ENCODE data around the gene TMEM151B.
A peak's percentile ranks its signal among the peaks of the same experiment; 100 is the strongest.
"Not testable (repeated sequence)": the region's sequence is repeated elsewhere in the genome, so short reads cannot be mapped to it uniquely, and the experiment has no call there.

TMEM151B gene

DNA sequence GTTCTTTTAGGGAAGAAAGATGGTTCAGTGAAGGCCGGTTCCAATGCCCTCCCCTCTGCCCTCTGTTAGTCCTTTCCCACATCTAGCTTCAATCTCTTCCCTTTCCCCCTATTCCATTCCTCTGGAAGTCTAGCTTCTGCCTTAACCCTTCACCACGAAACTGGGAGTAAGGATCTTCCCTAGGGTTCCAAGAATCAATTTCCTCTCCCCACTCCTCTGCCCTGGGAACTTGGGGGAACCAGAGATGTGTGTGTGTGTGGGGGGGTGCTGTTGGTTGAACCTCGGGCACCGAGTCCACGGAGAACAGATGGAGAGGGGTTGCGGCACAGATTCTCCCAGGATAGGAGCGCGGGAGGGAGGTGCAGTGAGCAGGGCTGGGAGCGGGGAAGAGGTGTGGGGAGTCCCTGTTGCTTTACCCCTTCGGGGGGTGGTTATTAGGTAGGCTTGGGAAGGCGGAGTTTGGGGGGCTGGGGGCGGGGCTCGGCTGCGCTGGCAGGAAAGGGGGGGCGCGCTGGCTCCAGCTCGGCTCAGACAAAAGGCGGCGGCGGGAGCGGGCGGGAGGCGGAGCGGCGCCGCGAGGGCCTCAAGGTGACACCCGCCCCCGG lies at the start of gene TMEM151B:
Gene TMEM151B (plus strand): TSS at position 530 of the 605 bp plus-strand sequence. CDS start 293 bp downstream, outside the sequence.
- no peak for DNase-seq (ENCODE audit: low spot score)

DNA sequence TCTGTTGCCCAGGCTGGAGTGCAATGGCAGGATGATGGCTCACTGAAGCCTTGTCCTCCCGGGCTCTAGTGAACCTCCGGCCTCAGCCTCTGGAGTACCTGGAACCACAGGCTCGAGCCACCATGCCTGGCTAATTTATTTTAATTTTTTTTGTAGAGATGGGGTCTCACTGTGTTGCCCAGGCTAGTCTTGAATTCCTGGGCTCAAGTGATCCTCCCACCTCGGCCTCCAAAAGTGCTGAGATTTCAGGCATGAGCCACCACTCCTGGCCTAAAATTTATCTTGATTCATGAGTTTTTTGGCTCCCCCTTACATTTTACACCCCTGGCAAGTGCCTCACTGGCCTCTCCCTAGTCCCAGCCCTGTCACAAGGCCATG lies 49.3 kb upstream of the TMEM151B start:
- no peak for DNase-seq (ENCODE audit: low spot score)

DNA sequence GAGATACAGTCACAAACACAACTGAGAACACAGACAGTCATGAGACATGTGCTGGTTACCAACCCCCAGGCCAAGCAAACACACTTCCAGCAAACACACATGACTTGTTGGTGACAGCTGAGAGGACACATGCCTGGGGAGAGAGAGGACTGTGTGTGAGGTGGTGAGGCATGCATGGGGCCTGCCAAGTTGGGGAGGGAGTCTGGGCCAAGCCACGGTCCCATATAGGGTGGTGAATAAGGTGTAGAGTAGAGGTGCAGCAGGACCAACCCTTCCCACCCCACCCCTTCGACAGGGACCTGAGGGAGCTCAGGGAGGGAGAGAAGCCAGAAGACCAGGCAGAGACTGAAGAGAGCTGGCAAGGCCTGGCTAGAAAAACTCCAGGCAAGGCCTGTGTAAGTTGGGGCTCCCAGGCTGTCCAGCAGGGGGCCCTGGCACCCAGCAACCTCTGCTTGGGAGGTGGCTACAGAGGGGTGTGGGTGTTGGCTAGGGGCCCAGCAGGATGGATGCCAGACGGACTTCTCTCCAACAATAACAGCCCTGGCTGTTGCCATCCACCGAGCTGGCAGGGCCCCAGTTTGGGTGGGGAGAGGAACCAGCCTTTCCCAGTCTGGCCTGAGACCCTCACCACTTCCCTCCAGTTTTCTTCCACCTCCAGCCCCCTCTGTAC lies 48.8 kb upstream of the TMEM151B start:
- DNase-seq (ENCODE audit: low spot score) = peak; percentile 77

DNA sequence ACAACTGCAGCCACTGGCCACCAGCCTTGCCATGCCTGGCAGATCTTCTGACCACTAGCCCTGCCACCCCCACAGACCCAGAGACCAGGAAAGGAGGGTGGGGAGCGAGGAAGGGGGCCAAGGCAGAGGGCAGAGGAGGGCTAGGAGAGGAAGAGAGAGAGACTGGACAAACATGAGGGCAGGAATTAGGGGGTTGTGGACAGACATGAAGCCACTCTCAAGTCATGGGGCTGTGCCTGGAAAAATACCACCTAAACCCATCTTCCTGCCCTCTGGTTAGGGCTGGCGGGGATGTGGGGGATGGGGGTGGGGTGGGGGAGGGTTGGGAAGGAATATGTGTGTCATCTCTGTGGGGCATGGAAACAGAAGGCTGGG lies 48.3 kb upstream of the TMEM151B start:
- no peak for DNase-seq (ENCODE audit: low spot score)

DNA sequence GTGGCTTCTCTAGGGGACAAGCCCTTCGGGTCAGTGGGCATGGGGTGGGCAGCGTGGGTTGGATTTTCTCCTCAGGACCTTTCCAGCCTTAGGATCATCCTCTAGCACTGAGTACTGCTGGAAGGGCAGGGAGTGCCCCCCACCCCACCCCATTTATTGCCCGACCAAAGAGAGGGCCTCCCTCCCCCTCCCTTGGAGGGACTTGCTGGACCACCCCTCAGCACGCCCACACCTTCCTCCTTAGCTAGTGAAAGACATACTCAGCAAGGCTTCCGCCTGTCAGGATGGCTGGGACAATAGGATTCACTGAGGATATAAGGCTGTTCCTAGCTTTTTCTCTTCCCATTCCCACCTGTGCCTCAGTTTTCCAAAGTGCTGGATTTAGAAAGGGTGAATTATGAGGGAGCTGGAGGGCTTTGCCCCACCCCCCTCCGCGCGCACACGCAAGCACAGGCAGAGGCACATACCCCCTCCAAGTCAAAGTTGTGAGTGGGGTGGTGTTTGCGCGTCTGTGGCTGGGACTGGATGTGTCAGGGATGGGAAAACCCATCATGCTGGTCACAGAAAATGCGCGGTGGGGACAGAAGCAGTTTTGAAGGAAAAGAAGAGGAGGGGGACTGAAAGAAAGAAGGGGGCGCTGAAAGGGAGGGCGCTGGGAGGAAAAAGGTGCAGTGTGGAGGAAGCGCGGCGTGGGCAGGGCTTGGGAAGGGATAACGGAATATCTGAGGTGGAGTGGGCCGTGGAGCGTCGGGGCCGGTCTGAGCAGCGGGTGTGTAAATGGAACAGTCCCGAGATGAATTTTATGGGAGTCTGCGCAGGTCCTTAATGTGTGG lies 47.5 kb upstream of the TMEM151B start:
- no peak for DNase-seq (ENCODE audit: low spot score)

DNA sequence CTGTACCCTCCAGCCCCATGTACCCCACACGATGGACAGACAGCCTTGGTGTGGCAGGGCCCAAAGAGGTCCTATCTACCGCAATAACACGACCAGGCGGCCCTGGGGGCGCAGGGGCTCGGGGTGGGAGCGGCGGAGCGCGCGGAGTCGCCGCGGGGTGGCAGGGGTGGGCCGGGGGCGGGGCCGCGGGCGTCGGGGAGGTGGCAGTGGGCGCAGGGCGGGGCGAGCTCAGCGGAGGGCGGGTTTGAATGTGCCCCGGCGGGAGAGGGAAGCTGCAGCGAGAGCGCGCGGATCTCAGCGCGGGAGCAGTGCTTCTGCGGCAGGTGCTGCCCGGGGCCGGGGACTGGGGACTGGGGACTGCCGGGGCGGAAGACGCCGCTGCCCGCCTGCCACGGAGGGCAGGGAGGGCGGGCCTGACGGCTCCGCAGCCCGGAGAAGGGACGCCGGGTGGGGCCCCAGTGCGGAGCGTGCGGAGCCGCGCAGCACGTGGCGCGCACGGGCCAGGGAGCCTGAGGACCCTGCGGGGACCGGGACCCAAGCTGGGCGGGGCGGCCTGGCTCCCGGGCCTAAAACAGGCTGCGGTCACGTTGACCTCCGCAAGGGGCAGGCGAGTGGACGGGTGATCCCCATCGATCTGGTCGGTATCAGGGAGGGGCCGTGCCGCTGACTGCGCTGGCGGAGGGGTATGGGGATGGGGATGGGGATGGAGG lies 46.8 kb upstream of the TMEM151B start, which contains the start of gene SLC29A1:
Gene SLC29A1 (plus strand): TSS at position 277 of the 710 bp plus-strand sequence. CDS start 3,719 bp downstream, outside the sequence.
- peak; percentile 78 for DNase-seq (ENCODE audit: low spot score)

DNA sequence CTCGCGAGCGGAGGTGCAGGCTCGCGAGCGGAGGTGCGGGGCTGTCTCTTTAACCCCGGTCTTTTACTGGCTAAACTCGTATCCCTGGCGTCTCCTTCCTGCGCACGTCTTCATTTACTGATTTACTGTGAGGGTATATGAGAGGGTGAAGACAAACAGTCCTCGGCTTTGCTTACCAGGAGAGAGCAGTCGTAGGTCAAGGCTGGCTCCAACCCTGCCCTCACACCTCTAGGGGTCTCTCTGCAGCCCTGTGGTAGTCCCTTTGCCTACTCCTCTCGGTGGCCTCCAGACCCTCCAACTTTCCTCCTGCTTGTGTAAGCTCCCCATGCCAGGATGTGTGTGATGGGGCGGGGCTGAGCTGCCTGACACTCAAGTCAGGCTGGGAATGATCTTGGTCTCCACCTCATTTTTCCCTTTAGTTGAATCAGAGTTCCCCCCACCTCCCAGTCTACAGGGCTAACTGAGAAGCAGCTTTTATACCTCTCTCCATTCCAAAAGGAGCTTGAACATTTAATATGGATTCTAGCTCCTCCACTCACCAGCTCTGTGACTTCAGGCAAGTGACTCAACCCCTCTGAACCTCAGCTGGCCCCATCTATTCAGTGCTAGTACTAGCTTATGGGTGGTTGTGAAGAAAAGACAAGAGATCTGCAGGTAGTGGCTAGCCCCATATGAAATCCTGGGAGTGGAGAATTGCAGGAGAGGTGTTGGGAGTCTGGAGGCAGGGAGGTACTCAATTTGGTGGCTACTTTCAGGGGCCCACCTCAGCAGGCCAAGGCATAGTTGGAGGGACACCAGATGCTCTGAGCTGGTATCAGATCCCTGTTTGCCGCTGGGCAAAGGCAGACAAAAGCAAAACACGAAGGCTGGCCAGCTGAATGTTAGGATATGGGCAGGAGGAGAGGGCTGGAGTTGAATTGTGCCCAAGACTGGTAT lies 46.0 kb upstream of the TMEM151B start:
- no peak for DNase-seq (ENCODE audit: low spot score)

DNA sequence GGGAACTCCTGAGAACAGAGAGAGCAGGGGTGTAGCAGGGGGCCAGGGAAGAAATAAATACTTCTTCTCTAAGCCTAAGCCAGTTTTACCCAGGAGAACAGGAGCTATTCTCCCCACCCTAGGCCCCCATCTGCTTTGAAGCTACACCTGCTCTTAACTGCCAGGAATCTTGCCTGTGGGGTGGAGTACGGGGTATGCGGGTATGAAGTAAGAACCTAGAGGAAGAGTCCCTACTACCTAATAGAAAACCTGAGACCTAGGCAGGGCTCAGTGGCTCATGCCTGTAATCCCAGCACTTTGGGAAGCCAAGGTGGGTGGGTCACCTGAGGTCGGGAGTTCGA lies 45.3 kb upstream of the TMEM151B start:
- no peak for DNase-seq (ENCODE audit: low spot score)

DNA sequence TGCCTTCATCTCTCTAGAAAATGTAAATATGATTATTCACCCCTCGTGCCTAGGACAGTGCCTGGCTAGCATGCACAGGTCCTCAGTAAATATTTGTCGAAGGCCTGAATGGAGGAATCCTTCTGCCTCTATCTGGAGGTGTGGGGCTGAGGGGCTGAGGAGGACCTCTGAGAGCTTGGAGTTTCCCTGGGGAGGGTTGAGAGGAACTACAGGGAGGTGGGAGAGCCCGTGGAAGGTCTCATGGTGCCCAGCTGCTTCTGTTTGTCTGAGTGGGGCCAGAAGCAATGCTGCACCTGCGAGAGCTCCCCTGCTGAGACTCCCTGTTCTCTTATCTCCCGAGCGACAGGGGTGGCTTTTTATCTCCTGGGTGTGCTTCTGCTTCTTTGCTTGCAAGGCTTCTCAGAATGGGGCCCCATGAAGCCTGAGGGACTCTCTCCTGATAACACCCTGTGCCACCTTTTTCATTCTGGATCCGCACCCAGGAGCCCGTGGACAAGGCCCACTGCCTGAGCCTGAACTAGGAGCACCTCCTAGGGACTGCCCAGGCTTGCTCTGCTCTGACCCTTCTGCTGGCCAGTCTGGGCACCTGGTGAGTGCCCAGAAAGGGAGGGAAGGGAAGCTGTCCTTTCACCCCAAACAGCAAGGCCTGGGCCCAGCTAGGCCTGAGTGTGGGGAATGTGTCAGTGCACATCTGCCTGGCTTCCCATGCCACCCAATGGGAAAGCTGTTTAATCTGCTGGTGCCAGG lies 44.5 kb upstream of the TMEM151B start:
- no peak for DNase-seq (ENCODE audit: low spot score)

DNA sequence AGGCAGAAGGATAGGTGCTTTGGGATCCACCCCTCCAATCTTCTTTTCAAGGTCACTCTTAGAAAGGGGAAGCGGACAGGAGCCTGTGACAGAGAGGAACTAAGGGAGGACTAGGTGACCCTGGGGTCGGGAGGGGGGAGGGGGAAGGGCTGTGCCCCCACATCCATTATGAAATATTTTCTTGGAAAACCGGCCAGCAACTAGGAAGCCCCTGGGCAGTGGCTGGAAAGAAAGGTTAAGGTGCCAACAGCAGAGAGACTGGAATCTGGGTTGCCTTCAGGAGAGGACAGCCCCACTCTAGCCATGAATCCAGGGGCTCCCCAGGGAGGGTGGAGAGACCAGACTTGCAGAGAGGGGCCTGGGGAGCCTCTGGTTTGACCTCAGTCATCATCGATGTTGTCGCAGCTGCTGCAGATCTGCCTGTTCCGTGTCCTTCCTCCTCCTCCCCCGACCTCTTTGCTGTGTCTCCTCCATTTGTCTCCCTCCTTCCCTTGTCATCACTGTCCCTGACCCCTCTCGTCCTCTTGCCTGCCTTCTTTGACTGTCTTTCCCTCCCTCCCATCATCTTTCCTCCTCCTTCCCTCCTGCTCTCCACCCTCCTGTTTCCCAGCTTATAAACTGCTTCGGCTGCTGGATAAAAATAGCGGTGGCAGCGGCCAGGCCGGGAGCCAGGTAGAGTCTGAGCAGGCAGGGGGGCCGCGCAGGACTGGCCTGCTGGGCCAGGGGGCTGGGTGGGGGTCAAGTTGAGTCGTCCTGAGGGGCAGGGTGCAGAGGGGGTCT lies 43.7 kb upstream of the TMEM151B start:
- DNase-seq (ENCODE audit: low spot score) = no peak

DNA sequence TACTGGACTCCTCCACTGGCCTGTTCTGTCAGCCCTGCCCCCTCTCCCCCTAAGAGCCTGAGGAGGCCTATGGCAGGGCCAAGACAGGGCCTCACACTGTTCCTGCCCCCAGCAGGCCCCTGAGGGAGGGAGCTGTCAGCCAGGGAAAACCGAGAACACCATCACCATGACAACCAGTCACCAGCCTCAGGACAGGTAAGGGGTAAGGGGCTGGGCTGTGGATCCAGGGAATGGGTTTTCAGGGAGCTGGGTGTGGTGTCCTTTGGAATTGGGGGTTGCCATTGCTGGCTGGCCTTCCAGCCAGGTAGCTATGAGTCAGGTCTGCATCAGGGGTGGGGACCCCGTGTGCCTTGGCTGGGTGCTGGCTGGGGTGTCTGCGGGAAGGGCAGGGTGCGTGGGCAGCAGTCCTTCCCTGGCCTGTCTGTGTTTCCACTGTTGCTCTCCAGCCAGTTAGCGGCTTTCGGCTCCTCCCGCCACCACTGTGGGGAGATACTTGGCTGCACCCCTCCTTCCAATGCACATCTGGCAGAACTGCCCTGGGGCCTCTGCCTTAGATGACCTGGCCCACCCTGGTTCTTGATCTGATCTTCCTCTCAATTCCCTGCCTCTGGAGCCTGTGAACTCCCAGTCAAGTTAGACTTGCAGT lies 43.0 kb upstream of the TMEM151B start:
- no peak for DNase-seq (ENCODE audit: low spot score)

DNA sequence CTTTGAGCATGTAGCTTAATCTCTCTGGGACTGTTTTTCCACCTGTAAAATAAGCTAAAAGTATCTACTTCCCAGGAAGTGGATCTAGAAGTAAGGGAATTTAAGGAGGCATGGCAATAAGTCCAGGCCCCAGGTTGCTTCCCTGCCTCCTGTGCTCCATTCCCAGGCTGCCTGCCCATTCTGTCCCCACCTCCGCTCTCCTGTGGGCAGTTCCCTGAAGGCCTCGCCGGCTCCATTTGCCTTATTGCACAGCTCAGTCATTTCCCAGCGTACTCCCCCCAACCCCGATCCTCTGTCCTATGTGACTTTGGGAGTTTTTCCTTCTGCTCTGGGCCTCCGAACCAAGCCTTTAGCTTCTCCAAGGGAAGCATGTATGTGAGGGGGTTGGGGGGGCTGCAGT lies 42.2 kb upstream of the TMEM151B start:
- no peak for DNase-seq (ENCODE audit: low spot score)

DNA sequence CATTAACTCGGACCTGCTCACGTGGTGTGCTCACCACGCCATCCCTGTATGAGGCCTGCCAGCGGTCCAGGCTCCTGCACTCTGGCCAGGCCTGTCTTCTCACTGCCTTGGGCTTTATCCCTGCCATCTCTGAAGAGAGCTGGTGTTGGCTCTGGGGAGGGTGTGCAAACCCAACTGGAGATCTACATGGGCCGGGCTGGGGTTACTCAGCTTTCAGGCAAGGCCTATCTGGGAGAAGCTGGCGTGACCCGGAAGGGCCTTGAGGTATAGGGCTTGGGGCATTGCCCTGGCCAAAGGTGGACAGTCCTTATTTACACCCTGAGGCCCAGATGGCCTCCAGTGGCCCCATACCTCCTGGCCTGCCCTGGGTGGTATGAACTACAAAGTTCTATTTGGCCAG lies 41.8 kb upstream of the TMEM151B start:
- no peak for DNase-seq (ENCODE audit: low spot score)

DNA sequence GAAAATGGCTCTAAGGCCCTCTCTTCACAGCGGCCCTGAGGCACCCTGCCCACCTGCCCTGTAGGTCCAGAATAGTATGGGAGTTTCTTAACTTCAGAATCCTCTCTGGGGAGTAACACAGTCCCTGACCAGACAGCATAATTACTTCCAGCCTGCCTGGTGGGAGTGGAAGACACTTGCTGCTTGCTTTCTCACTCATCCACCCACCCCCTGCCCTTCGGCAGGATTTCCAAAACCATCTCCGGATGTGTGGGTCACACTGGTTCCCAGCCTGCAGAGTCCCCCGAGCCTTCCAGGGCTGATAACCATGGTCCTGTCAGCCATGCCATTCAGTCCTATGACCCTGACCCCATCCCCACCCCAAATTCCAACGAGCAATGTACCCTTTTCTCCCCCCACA lies 41.4 kb upstream of the TMEM151B start:
- DNase-seq (ENCODE audit: low spot score) = no peak

DNA sequence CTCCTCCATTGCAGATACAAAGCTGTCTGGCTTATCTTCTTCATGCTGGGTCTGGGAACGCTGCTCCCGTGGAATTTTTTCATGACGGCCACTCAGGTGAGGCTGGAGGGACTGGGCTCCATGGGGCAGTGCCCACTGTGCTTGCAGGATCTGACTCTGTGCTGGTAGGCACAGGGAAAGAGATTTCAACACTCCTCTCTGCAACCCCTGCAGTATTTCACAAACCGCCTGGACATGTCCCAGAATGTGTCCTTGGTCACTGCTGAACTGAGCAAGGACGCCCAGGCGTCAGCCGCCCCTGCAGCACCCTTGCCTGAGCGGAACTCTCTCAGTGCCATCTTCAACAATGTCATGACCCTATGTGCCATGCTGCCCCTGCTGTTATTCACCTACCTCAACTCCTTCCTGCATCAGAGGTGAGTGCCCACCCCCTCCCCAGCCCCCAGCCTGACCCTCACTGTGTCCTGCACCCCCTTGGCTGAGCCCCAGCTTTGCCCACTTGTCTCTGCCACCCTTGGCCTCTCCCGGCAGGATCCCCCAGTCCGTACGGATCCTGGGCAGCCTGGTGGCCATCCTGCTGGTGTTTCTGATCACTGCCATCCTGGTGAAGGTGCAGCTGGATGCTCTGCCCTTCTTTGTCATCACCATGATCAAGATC lies 40.7 kb upstream of the TMEM151B start:
- DNase-seq (ENCODE audit: low spot score) = no peak

DNA sequence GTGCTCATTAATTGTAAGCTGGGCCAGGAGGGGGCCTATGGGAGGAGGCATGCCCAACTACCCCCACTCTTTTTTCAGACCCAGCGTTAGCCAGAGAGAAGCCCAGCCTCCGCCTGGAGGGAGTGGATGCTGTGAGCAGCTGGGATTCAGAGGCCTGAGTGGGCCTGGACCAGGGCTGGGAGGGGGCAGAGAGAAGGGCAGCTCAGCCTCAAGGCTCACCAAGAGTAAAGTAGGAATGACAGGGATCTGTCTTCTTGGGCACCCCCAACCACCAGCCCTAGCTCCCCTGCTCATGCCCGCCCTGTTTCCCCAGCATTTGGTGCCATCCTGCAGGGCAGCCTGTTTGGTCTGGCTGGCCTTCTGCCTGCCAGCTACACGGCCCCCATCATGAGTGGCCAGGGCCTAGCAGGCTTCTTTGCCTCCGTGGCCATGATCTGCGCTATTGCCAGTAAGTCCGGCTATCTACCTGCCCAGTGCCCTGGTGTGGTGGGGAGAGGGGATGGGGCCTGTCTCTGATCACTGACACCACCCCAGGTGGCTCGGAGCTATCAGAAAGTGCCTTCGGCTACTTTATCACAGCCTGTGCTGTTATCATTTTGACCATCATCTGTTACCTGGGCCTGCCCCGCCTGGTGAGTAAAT lies 40.1 kb upstream of the TMEM151B start:
- no peak for DNase-seq (ENCODE audit: low spot score)

DNA sequence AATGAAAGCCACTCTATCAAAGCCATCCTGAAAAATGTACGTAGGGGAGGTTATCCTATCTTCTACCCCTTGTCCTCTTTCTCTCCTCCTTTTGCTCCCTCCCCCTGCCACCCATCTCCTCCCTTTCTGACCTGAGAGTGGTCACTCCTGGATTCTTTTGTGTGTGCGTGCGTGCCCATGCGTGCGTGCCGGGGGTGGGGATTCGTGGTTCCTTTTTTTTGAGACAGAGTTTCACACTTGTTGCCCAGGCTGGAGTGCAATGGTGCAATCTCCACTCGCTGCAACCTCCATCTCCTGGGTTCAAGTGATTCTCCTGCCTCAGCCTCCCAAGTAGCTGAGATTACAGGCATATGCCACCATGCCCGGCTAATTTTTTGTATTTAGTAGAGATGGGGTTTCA lies 38.8 kb upstream of the TMEM151B start:
- DNase-seq (ENCODE audit: low spot score) = not testable (repeated sequence)
